Measurements from ENCODE around the gene KLHL40.

GRCh38 chr3:42673082-42673481, 12.3 kb upstream of the KLHL40 start:
- no peak for TF ChIP-seq CTCF (conservative IDR thresholded peaks at IDR 0.05)
- no peak for TF ChIP-seq ZFX (IDR thresholded peaks at IDR 0.05)

Data from C4-2B (cell line).